Measurements from ENCODE around the gene TGFA. TPM values are rescaled to one million over a fixed set of nuclear protein-coding genes. Genes with fewer than 3 reads are reported as not detected.

TGFA gene
- total and polyA plus RNA-seq, 2 experiments from 2014 or later, result 1.4 to 6.5 TPM

GRCh38 chr2:70510313-70510712 lies 43.3 kb downstream of the TGFA start:
- Mint-ChIP-seq H3K27me3 (ENCODE audit: insufficient read depth, low read depth, poor library complexity) (peaks cover 5% of the 10 kb centered on the region), H3K4me3 (no peak overlapping the region), H3K36me3 (ENCODE audit: low read depth) (no peaks in the 10 kb centered on the region), H3K4me1 (peaks cover 39% of the 10 kb centered on the region), H3K27ac (no peak overlapping the region), H3K9me3 (no peaks in the 10 kb centered on the region)
- ATAC-seq (no peak), DNase-seq (ENCODE audit: low spot score) (no peak)
- Histone ChIP-seq H3F3A (replicated peaks; ENCODE audit: low read depth) (no peaks in the 10 kb centered on the region), H3K27ac (ENCODE audit: low read depth) (no peak overlapping the region), H2AFZ (no peak overlapping the region), H4K20me1 (replicated peaks; ENCODE audit: insufficient read depth) (no peaks in the 10 kb centered on the region), H3K4me3 (no peak overlapping the region), H3K36me3 (ENCODE audit: insufficient read depth) (no peaks in the 10 kb centered on the region), H3K79me2 (replicated peaks; ENCODE audit: insufficient read depth) (no peaks in the 10 kb centered on the region), H3K9me2 (ENCODE audit: insufficient read depth) (no peaks in the 10 kb centered on the region), H3K4me2 (no peak overlapping the region), H3K27me3 (ENCODE audit: insufficient read depth) (no peaks in the 10 kb centered on the region), H3K4me1 (ENCODE audit: insufficient read depth) (peaks cover 22% of the 10 kb centered on the region)
- TF ChIP-seq CREB1 (CRISPR knock-in tag; IDR thresholded peaks at IDR 0.05; ENCODE audit: low read depth) (no peak), ZNF331 (CRISPR knock-in tag; IDR thresholded peaks at IDR 0.05; ENCODE audit: low read depth) (no peak)

- Histone ChIP-seq H4K20me1 (replicated peaks; ENCODE audit: insufficient read depth) (no peaks in the 10 kb centered on the region), H2AFZ (no peak overlapping the region), H3K4me3 (no peak overlapping the region), H3K27me3 (ENCODE audit: insufficient read depth) (no peaks in the 10 kb centered on the region), H3F3A (replicated peaks; ENCODE audit: low read depth) (no peaks in the 10 kb centered on the region), H3K9me2 (ENCODE audit: insufficient read depth) (no peaks in the 10 kb centered on the region), H3K4me2 (no peak overlapping the region), H3K36me3 (ENCODE audit: insufficient read depth) (no peaks in the 10 kb centered on the region), H3K4me1 (ENCODE audit: insufficient read depth) (peaks cover 29% of the 10 kb centered on the region), H3K79me2 (replicated peaks; ENCODE audit: insufficient read depth) (no peaks in the 10 kb centered on the region), H3K27ac (ENCODE audit: low read depth) (no peak overlapping the region)
- no peak for TF ChIP-seq REST (IDR thresholded peaks at IDR 0.05; ENCODE audit: unreplicated experiment)
- ATAC-seq (no peak), DNase-seq (ENCODE audit: low spot score) (no peak)
- no peak overlapping the region for H3K27ac Mint-ChIP-seq
- peaks cover 40% of the 10 kb centered on the region for H3K4me1 Mint-ChIP-seq
- peaks cover 5% of the 10 kb centered on the region for H3K27me3 Mint-ChIP-seq (ENCODE audit: insufficient read depth, low read depth, poor library complexity)
- H3K9me3 Mint-ChIP-seq, result no peaks in the 10 kb centered on the region
- no peak overlapping the region for H3K4me3 Mint-ChIP-seq
- H3K36me3 Mint-ChIP-seq (ENCODE audit: low read depth), result no peaks in the 10 kb centered on the region
Observed at GRCh38 chr2:70509565-70509964, 44.1 kb downstream of the TGFA start.

DNA sequence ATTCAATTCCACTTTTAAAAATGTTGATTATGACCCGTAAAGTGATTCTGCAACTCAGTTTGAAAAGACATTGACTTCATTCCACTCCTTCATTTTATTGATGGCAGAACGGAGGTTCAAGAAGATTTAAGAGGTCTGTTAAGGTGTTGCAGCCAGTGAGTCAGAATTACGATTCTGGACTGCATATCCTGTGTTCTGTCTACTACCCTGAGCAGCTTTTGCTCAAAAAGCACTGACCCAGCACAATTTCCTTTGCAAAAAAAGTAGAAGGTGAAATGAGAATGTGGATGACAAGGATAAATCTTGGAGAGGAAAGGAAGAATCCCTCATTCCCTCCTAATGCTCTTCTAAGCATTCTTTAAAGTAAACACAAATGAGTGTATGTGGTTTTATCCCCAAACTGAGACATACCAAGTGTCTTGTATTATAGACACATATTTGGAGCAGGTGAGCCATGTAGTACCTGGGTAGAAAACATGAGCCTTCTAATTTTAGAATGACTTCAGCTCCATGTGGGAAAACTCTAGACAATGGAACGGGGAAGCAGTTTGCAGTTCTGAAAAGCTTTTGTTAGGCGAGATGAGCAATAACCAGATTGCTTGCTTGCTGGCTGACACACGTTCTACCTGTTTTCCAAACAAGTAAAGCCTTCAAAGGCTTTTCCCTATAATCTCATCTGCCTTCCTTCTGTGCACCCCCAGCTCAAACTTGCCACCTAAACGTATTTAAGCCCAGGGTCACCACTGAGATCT lies 44.7 kb downstream of the TGFA start:
- H2AFZ ChIP-seq, result no peak overlapping the region
- no peaks in the 10 kb centered on the region for H3K36me3 ChIP-seq (ENCODE audit: insufficient read depth)
- H3K9me2 ChIP-seq (ENCODE audit: insufficient read depth), result no peaks in the 10 kb centered on the region
- H3K27ac Mint-ChIP-seq, result no peak overlapping the region
- H3K27me3 ChIP-seq (ENCODE audit: insufficient read depth), result no peaks in the 10 kb centered on the region
- no peaks in the 10 kb centered on the region for H3F3A ChIP-seq (replicated peaks; ENCODE audit: low read depth)
- no peak overlapping the region for H3K4me3 ChIP-seq
- H3K4me1 ChIP-seq (ENCODE audit: insufficient read depth), result peaks cover 29% of the 10 kb centered on the region
- no peak overlapping the region for H3K4me2 ChIP-seq
- H3K4me1 Mint-ChIP-seq, result peaks cover 38% of the 10 kb centered on the region
- no peaks in the 10 kb centered on the region for H4K20me1 ChIP-seq (replicated peaks; ENCODE audit: insufficient read depth)
- peaks cover 5% of the 10 kb centered on the region for H3K27me3 Mint-ChIP-seq (ENCODE audit: insufficient read depth, low read depth, poor library complexity)
- H3K36me3 Mint-ChIP-seq (ENCODE audit: low read depth), result no peaks in the 10 kb centered on the region
- ATAC-seq, result no peak
- no peak overlapping the region; the same call in 1 of the 2 replicates for H3K27ac ChIP-seq (ENCODE audit: low read depth)
- no peak overlapping the region for H3K4me3 Mint-ChIP-seq
- DNase-seq (ENCODE audit: low spot score), result no peak
- no peaks in the 10 kb centered on the region for H3K79me2 ChIP-seq (replicated peaks; ENCODE audit: insufficient read depth)
- H3K9me3 Mint-ChIP-seq, result no peaks in the 10 kb centered on the region
- no peak for TF ChIP-seq POLR2AphosphoS5 (IDR thresholded peaks at IDR 0.05; ENCODE audit: low read depth)
- no peak for TF ChIP-seq EZH2 (IDR thresholded peaks at IDR 0.05; ENCODE audit: low read depth, unreplicated experiment)
- no peak for TF ChIP-seq JUNB (IDR thresholded peaks at IDR 0.05; ENCODE audit: unreplicated experiment)
- TF ChIP-seq STAT1 (IDR thresholded peaks at IDR 0.05; ENCODE audit: unreplicated experiment), result no peak
- TF ChIP-seq, protein P1, sequence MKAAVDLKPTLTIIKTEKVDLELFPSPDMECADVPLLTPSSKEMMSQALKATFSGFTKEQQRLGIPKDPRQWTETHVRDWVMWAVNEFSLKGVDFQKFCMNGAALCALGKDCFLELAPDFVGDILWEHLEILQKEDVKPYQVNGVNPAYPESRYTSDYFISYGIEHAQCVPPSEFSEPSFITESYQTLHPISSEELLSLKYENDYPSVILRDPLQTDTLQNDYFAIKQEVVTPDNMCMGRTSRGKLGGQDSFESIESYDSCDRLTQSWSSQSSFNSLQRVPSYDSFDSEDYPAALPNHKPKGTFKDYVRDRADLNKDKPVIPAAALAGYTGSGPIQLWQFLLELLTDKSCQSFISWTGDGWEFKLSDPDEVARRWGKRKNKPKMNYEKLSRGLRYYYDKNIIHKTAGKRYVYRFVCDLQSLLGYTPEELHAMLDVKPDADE (IDR thresholded peaks at IDR 0.05), result no peak
- TF ChIP-seq ZNF331 (CRISPR knock-in tag; IDR thresholded peaks at IDR 0.05; ENCODE audit: low read depth), result no peak
- TF ChIP-seq NANOG (IDR thresholded peaks at IDR 0.05; ENCODE audit: borderline replicate concordance), result no peak
- no peak for TF ChIP-seq EZH2phosphoT487 (IDR thresholded peaks at IDR 0.05; ENCODE audit: unreplicated experiment)
- no peak for TF ChIP-seq REST (IDR thresholded peaks at IDR 0.05; ENCODE audit: unreplicated experiment)
- TF ChIP-seq CREB1 (CRISPR knock-in tag; IDR thresholded peaks at IDR 0.05; ENCODE audit: low read depth), result no peak
- no peak for TF ChIP-seq ZNF114 (CRISPR knock-in tag; IDR thresholded peaks at IDR 0.05)
